GM21515 (cell line): ENCODE data around the gene CCDC116.

Source experiments
- ATAC-seq: cut with Tn5 transposase; IDR thresholded peaks from one replicate; pipeline ENCODE4 v1.9.1; 2021; ENCODE audit not compliant: unreplicated experiment

Gene CCDC116

GRCh38 chr22:21680830-21681565 lies 48.4 kb downstream of the CCDC116 start:
- no peak for ATAC-seq

- no peak for ATAC-seq
Observed at GRCh38 chr22:21681566-21682370, 49.2 kb downstream of the CCDC116 start.

- no peak for ATAC-seq
Observed at GRCh38 chr22:21682385-21683175, 50.0 kb downstream of the CCDC116 start.

- no peak for ATAC-seq
Observed at GRCh38 chr22:21683401-21683811, 50.8 kb downstream of the CCDC116 start.

- ATAC-seq, result no peak
Observed at GRCh38 chr22:21684492-21685163, 52.1 kb downstream of the CCDC116 start.

GRCh38 chr22:21685164-21685513 lies 52.6 kb downstream of the CCDC116 start:
- ATAC-seq, result no peak

- no peak for ATAC-seq
Observed at GRCh38 chr22:21686193-21686608, 53.6 kb downstream of the CCDC116 start.
